IMR-90 (cell line): ENCODE results near the gene SERPINB10. TPM values are rescaled to one million over a fixed set of nuclear protein-coding genes. Genes with fewer than 3 reads are reported as not detected.

Source experiments
- ATAC-seq: fragments of 200-7000 bp; cut with Tn5 transposase; 2 replicates; pipeline ENCODE4 v1.9.1; 2020; ENCODE audit warnings: low read depth, mild to moderate bottlenecking, moderate library complexity
- BruUV-seq: library from RNA; stranded (reverse); fragments of 400-500 nt; replicated peaks from 2 replicates; lab custom pipeline; 2021; lab: Mats Ljungman, UMichigan
- CTCF ChIA-PET: fragments of 300-600 bp; formaldehyde crosslinking; extraction: SDS; loops from one replicate; lab custom pipeline; 2021; ENCODE audit warnings: antibody characterized with exemption; lab: Yijun Ruan, JAX
- POLR2A ChIA-PET: fragments of 300-600 bp; sonication (Branson Sonifier 250); formaldehyde crosslinking; loops from one replicate; lab custom pipeline; 2022; ENCODE audit warnings: antibody characterized with exemption; ENCODE audit not compliant: unreplicated experiment; lab: Charles Lee
- DNase-seq: peaks from one replicate; pipeline ENCODE4 v3.0.0; 2013
- H2AFZ ChIP-seq: replicated peaks from 2 replicates; pipeline ENCODE3; 2013; ENCODE audit warnings: low read length, mild to moderate bottlenecking; ENCODE audit not compliant: poor library complexity
- H2AK5ac ChIP-seq: 2 replicates; pipeline ENCODE4 v1.6.1; 2013; ENCODE audit warnings: low read depth, low read length, inconsistent platforms
- H2AK9ac ChIP-seq: replicated peaks from 2 replicates; pipeline ENCODE3; 2013; ENCODE audit warnings: mild to moderate bottlenecking, low read depth, low read length, moderate library complexity; ENCODE audit not compliant: poor library complexity
- H2BK120ac ChIP-seq: 2 replicates; pipeline ENCODE4 v1.6.1; 2013; ENCODE audit warnings: low read depth, low read length, inconsistent platforms
- H2BK15ac ChIP-seq: 3 replicates; pipeline ENCODE4 v1.6.1; 2013; ENCODE audit warnings: low read depth, low read length, inconsistent platforms
- H2BK20ac ChIP-seq: 2 replicates; pipeline ENCODE4 v1.6.1; 2013; ENCODE audit warnings: low read depth, mild to moderate bottlenecking, inconsistent platforms, low read length, moderate library complexity
- H2BK5ac ChIP-seq: 2 replicates; pipeline ENCODE4 v1.6.1; 2013; ENCODE audit warnings: mild to moderate bottlenecking, low read depth, low read length, inconsistent platforms; ENCODE audit not compliant: poor library complexity, severe bottlenecking
- H3K14ac ChIP-seq: replicated peaks from 2 replicates; pipeline ENCODE4 v1.6.1; 2013; ENCODE audit warnings: low read depth, low read length, inconsistent platforms
- H3K18ac ChIP-seq: 2 replicates; pipeline ENCODE4 v1.6.1; 2013; ENCODE audit warnings: low read depth, low read length, control low read depth
- H3K23ac ChIP-seq: 2 replicates; pipeline ENCODE4 v1.6.1; 2013; ENCODE audit warnings: low read depth, low read length, inconsistent platforms
- H3K27ac ChIP-seq: 2 replicates; pipeline ENCODE4 v1.5.1; 2013; ENCODE audit warnings: mild to moderate bottlenecking, control low read depth, low read length; ENCODE audit not compliant: insufficient read depth
- H3K27me3 ChIP-seq: 2 replicates; pipeline ENCODE4 v1.6.1; 2013; ENCODE audit warnings: low read length; ENCODE audit not compliant: control insufficient read depth, insufficient read depth
- H3K36me3 ChIP-seq: 2 replicates; pipeline ENCODE4 v1.6.1; 2013; ENCODE audit warnings: low read length, mixed read lengths; ENCODE audit not compliant: control insufficient read depth, insufficient read depth
- H3K4ac ChIP-seq: 2 replicates; pipeline ENCODE4 v1.6.1; 2013; ENCODE audit warnings: low read depth, low read length, inconsistent platforms
- H3K4me1 ChIP-seq: 2 replicates; pipeline ENCODE4 v1.6.1; 2013; ENCODE audit warnings: low read length, mixed read lengths; ENCODE audit not compliant: control insufficient read depth, insufficient read depth
- H3K4me2 ChIP-seq: 2 replicates; pipeline ENCODE4 v1.6.1; 2013; ENCODE audit warnings: low read depth, mild to moderate bottlenecking, control low read depth, low read length, moderate library complexity
- H3K4me3 ChIP-seq: 2 replicates; pipeline ENCODE4 v1.5.1; 2013; ENCODE audit warnings: low read depth, mild to moderate bottlenecking, control low read depth, low read length, moderate library complexity; ENCODE audit not compliant: insufficient read depth
- H3K56ac ChIP-seq: 2 replicates; pipeline ENCODE4 v1.6.1; 2013; ENCODE audit warnings: low read length, inconsistent platforms; ENCODE audit not compliant: insufficient read depth; ENCODE audit errors: extremely low read depth
- H3K79me1 ChIP-seq, 2 experiments: 2 replicates each; pipeline ENCODE4 v1.6.1; 2013; ENCODE audit warnings: low read length in 2 of 2, inconsistent platforms in 1 of 2, low read depth in 1 of 2
- H3K9ac ChIP-seq: 2 replicates; pipeline ENCODE4 v1.6.1; 2013; ENCODE audit warnings: low read depth, low read length, control low read depth
- H3K9me1 ChIP-seq: 2 replicates; pipeline ENCODE4 v1.6.1; 2013; ENCODE audit warnings: low read length, inconsistent platforms; ENCODE audit not compliant: insufficient read depth
- H3K9me3 ChIP-seq: 2 replicates; pipeline ENCODE4 v1.6.1; 2013; ENCODE audit warnings: low read length; ENCODE audit not compliant: control insufficient read depth, insufficient read depth
- H4K20me1 ChIP-seq: 2 replicates; pipeline ENCODE4 v1.6.1; 2013; ENCODE audit warnings: low read length, inconsistent platforms; ENCODE audit not compliant: insufficient read depth
- H4K5ac ChIP-seq: 2 replicates; pipeline ENCODE4 v1.6.1; 2013; ENCODE audit warnings: mild to moderate bottlenecking, low read depth, low read length, control low read depth
- H4K8ac ChIP-seq, 2 experiments: 2 replicates each; pipeline ENCODE4 v1.6.1; 2013; ENCODE audit warnings: low read depth in 2 of 2, low read length in 2 of 2, control low read depth in 1 of 2, inconsistent platforms in 1 of 2
- H4K91ac ChIP-seq: 2 replicates; pipeline ENCODE4 v1.6.1; 2013; ENCODE audit warnings: low read depth, low read length, inconsistent platforms; ENCODE audit not compliant: insufficient read depth
- BHLHE40 ChIP-seq: fragments of 150-350 bp; IDR thresholded peaks from 2 replicates; pipeline ENCODE4 v1.6.1; 2016; ENCODE audit warnings: mild to moderate bottlenecking, low read depth, low read length
- CEBPB ChIP-seq: IDR thresholded peaks from 2 replicates; pipeline ENCODE4 v1.6.1; 2012; ENCODE audit warnings: low read depth, low read length, improper control_type of control experiment
- CHD1 ChIP-seq: IDR thresholded peaks from 2 replicates; pipeline ENCODE4 v1.6.1; 2012; ENCODE audit warnings: low read depth, low read length, improper control_type of control experiment
- FOS ChIP-seq: fragments of 150-350 bp; IDR thresholded peaks from 2 replicates; pipeline ENCODE4 v1.6.1; 2016; ENCODE audit warnings: low read depth, low read length
- MAFK ChIP-seq: IDR thresholded peaks from 2 replicates; pipeline ENCODE4 v1.6.1; 2012; ENCODE audit warnings: low read depth, low read length, improper control_type of control experiment
- MAZ ChIP-seq: IDR thresholded peaks from 2 replicates; pipeline ENCODE4 v1.6.1; 2012; ENCODE audit warnings: low read depth, mild to moderate bottlenecking, low read length, improper control_type of control experiment, moderate library complexity, borderline replicate concordance
- MXI1 ChIP-seq: IDR thresholded peaks from 2 replicates; pipeline ENCODE4 v1.6.1; 2012; ENCODE audit warnings: low read depth, mild to moderate bottlenecking, low read length, moderate library complexity, borderline replicate concordance
- NFE2L2 ChIP-seq: fragments of 150-350 bp; IDR thresholded peaks from 2 replicates; pipeline ENCODE4 v1.6.1; 2016; ENCODE audit warnings: low read depth, mild to moderate bottlenecking, low read length
- RAD21 ChIP-seq: IDR thresholded peaks from 2 replicates; pipeline ENCODE4 v1.6.1; 2012; ENCODE audit warnings: low read length, improper control_type of control experiment
- RCOR1 ChIP-seq: IDR thresholded peaks from 2 replicates; pipeline ENCODE4 v1.6.1; 2012; ENCODE audit warnings: mild to moderate bottlenecking, low read length, improper control_type of control experiment; ENCODE audit not compliant: insufficient replicate concordance
- RFX5 ChIP-seq: IDR thresholded peaks from 2 replicates; pipeline ENCODE4 v1.8.0; 2012; ENCODE audit warnings: low read depth, mild to moderate bottlenecking, low read length, moderate library complexity
- WGBS, 2 experiments: methylation state at CpG; one replicate each; pipeline versions ENCODE4 v1.1.5 to v1.1.7; 2013; ENCODE audit warnings: missing lambda C conversion rate in 2 of 2; ENCODE audit not compliant: insufficient read length in 1 of 2; ENCODE audit errors: extremely low coverage in 2 of 2; 5-methylcytosine and 5-hydroxymethylcytosine counted together
- dilution Hi-C: fragments of 300-500 bp; cut with HindIII; formaldehyde crosslinking; loops from one replicate; pipeline ENCODE4 v1.14.3; 2018; ENCODE audit warnings: low sequenced_read_pairs; ENCODE audit not compliant: unreplicated experiment
- in situ Hi-C: fragments of 300-500 bp; cut with MboI; formaldehyde crosslinking; loops from 3 replicates; pipeline ENCODE4 v1.14.3; 2019; ENCODE audit warnings: low sequenced_read_pairs, inconsistent platforms, mixed read lengths
- intact Hi-C: fragments of 100-400 bp; cut with micrococcal nuclease; formaldehyde crosslinking; loops from 2 replicates; pipeline ENCODE4 v1.10.0; 2022
- polyA plus RNA-seq, 3 experiments: library from polyadenylated mRNA; depleted of rRNA; stranded (reverse); fragments of >200 nt; gene quantifications; 2 replicates each; pipeline ENCODE4 v1.2.3, GENCODE V29; 2012; ENCODE audit warnings: low replicate concordance in 1 of 3
- total RNA-seq: library from RNA; depleted of rRNA; stranded (reverse); fragments of >200 nt; gene quantifications from 2 replicates; pipeline ENCODE4 v1.2.3, GENCODE V29; 2012
- TF ChIP-seq, protein P1 (sequence below): fragments of 150-350 bp; IDR thresholded peaks from 2 replicates; pipeline ENCODE4 v1.6.1; 2017; ENCODE audit warnings: mild to moderate bottlenecking, antibody characterized with exemption, low read length, low read depth
- TF ChIP-seq, protein P2 (sequence below): conservative IDR thresholded peaks from 2 replicates; pipeline ENCODE4 v1.5.1; 2012; ENCODE audit warnings: mild to moderate bottlenecking, low read depth, low read length, improper control_type of control experiment

SERPINB10 gene
- total and polyA plus RNA-seq, 2 of the 4 experiments (the other 2 are of a cell fraction): not detected

DNA sequence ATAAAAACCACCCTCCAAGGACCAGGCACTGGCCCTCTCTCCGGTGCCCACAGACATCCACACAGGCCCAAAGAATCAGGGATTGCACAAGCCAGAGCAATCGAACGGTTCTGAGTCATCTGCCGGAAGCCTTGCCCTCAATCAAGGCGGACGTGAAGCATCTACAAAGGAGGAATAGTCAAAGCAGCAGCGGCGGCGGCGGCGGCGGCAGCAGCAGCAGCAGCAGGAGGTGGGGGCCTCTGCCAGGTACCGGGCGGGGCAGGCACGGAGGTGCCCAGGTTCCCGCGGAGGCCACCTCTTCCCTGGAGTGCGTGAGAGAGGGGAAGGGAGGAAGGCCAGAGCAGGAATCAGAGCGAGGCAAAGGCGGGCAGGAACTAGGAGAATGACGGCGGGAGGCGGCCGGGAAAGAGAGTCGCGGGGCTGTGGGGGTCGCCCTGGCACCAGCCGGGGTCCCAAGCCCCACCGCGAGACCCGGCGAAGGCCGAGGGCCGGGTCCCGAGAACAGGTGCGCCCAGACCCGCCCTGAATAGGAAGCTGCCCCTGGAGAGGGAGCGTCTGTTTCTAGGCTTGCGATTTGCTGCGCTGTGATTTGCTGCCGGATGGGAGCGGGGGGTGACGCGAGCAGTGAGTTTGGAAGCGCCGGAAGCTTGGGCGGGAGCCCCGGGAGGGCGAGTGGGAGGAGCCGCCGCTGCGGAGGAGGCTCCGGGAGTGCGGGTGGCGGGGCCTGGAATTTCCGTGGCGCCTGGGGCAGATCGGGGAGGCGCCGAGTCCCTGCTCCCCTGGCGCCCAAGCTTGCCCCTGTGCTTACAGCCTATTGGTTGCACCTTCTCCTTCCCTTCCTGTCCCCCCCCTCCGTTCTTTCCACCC, 62.4 kb downstream of the SERPINB10 start, which contains the start of gene SERPINB8:
Gene SERPINB8 (plus strand): TSS at position 140 of the 867 bp plus-strand sequence. CDS start 8,228 bp downstream, outside the sequence.
- no TSS peak for BruUV-seq
- H3K4ac ChIP-seq: peak within 1 kb of the TSS; percentile 97
- intact Hi-C loops: no loop called here
- TF ChIP-seq MAZ: peak; percentile 82; the same call in 1 of the 2 replicates
- peak; percentile 11 for TF ChIP-seq RCOR1
- TF ChIP-seq CEBPB: peak; percentile 100
- TF ChIP-seq, protein P1, sequence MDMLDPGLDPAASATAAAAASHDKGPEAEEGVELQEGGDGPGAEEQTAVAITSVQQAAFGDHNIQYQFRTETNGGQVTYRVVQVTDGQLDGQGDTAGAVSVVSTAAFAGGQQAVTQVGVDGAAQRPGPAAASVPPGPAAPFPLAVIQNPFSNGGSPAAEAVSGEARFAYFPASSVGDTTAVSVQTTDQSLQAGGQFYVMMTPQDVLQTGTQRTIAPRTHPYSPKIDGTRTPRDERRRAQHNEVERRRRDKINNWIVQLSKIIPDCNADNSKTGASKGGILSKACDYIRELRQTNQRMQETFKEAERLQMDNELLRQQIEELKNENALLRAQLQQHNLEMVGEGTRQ: 0 out of 2 replicates have a peak, but pooled peaks have one; percentile 4
- no peak for TF ChIP-seq MXI1
- no peak for TF ChIP-seq BHLHE40
- no peak for TF ChIP-seq RAD21
- no peak for TF ChIP-seq CHD1
- no peak; the same call in 1 of the 2 replicates for TF ChIP-seq MAFK
- TF ChIP-seq FOS: peak; percentile 90
- TF ChIP-seq, protein P2, sequence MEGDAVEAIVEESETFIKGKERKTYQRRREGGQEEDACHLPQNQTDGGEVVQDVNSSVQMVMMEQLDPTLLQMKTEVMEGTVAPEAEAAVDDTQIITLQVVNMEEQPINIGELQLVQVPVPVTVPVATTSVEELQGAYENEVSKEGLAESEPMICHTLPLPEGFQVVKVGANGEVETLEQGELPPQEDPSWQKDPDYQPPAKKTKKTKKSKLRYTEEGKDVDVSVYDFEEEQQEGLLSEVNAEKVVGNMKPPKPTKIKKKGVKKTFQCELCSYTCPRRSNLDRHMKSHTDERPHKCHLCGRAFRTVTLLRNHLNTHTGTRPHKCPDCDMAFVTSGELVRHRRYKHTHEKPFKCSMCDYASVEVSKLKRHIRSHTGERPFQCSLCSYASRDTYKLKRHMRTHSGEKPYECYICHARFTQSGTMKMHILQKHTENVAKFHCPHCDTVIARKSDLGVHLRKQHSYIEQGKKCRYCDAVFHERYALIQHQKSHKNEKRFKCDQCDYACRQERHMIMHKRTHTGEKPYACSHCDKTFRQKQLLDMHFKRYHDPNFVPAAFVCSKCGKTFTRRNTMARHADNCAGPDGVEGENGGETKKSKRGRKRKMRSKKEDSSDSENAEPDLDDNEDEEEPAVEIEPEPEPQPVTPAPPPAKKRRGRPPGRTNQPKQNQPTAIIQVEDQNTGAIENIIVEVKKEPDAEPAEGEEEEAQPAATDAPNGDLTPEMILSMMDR: no peak
- TF ChIP-seq NFE2L2: peak; percentile 28; the same call in 1 of the 2 replicates
- no peak for TF ChIP-seq RFX5

More for the DNA sequence above, 62.4 kb downstream of the SERPINB10 start, which contains the start of gene SERPINB8:
- ChIA-PET CTCF (interaction anchor here (0.7 kb wide), 1 partner anchor 9 kb away, joined by 3 read pairs; no protein-coding TSS in a partner anchor), POLR2A (interaction anchor here (0.5 to 0.7 kb wide), 2 partner anchors 19 to 526 kb away, joined by 3 to 4 read pairs; no protein-coding TSS in a partner anchor)
- peak within 1 kb of the TSS; percentile 76; the same call in 2 of the 3 replicates for H2BK15ac ChIP-seq
- dilution Hi-C loops (no loop called here), in situ Hi-C loops (no loop called here)
- no peaks in the 10 kb centered on the region for H4K20me1 ChIP-seq
- H3K27ac ChIP-seq: peak within 1 kb of the TSS; percentile 86
- peak within 1 kb of the TSS; percentile 92 for H4K91ac ChIP-seq
- H3K23ac ChIP-seq: peak within 1 kb of the TSS; percentile 81; the same call in 1 of the 2 replicates
- peak within 1 kb of the TSS; percentile 88 for H3K18ac ChIP-seq
- H3K14ac ChIP-seq: peak within 1 kb of the TSS; percentile 89
- peak within 1 kb of the TSS; percentile 91 for H3K56ac ChIP-seq
- H3K9me1 ChIP-seq: peaks cover 8% of the 10 kb centered on the region
- ATAC-seq (peak; percentile 95), DNase-seq (peak; percentile 94)
- H3K4me3 ChIP-seq: peak within 1 kb of the TSS; percentile 61
- H2AK9ac ChIP-seq: peak within 1 kb of the TSS; percentile 93
- H3K9ac ChIP-seq: peak within 1 kb of the TSS; percentile 81
- peak within 1 kb of the TSS; percentile 82 for H2AK5ac ChIP-seq
- peaks cover 13 to 25% of the 10 kb centered on the region in 2 experiments; a peak in 3 of 4 replicates for H3K79me1 ChIP-seq
- no peaks in the 10 kb centered on the region for H3K9me3 ChIP-seq
- peak within 1 kb of the TSS; percentile 92 for H2AFZ ChIP-seq
- peak within 1 kb of the TSS; percentile 83 for H2BK20ac ChIP-seq
- H2BK5ac ChIP-seq: peak within 1 kb of the TSS; percentile 90
- 0% methylated on average over 35 of the region's 62 CpGs; no CpG with 5 or more reads in 1 of the 2 experiments for WGBS, 2 experiments
- peak within 1 kb of the TSS; percentile 90 for H3K4me2 ChIP-seq
- peak within 1 kb of the TSS; percentile 77 to 96 for H4K8ac ChIP-seq
- no peaks in the 10 kb centered on the region for H3K27me3 ChIP-seq
- peak within 1 kb of the TSS; percentile 67 for H2BK120ac ChIP-seq
- no peaks in the 10 kb centered on the region for H3K36me3 ChIP-seq
- peak within 1 kb of the TSS; percentile 92 for H4K5ac ChIP-seq
- H3K4me1 ChIP-seq: peaks cover 11% of the 10 kb centered on the region
